ENCODE measurements around the gene CBX6.
"Not testable (repeated sequence)": the region's sequence is repeated elsewhere in the genome, so short reads cannot be mapped to it uniquely, and the experiment has no call there.

CBX6 gene

DNA sequence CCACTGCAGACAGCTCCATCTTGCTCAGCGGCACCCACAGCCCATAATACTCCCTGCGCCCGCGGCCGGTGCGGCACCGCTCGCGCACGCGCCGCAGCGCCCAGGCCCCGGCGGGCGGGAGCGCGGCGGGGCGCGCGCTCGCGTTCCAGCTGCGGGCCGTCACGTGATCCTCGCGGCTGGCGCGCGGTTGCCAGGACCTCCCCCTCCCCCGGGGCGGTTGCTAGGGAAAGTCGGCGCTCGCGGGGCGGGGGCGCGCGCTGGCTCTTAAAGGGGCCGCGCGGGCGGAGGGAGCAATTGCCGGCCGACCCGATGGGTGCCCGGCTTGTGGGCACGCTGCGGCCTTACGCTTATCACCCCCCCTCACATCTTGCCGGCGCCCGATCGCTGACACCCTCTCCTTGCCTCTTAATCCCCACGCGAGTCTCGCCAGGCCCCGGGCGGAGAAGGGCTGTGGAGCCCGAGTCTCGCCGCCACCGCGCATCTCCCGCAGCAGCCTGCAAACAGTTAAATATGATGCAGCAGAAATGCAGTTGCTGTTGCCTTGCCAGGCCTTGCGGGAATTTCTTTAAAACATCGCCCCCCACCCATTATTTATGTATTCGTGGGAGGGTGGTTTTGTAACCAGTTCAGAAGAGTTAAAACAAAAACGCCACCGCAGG is at the start of gene CBX6:
Gene CBX6 (minus strand): TSS at position 45 of the 659 bp plus-strand sequence. CDS start 26 bp downstream, at position 19.
- DNase-seq, result peak; percentile 45 to 97 (median 90)

DNA sequence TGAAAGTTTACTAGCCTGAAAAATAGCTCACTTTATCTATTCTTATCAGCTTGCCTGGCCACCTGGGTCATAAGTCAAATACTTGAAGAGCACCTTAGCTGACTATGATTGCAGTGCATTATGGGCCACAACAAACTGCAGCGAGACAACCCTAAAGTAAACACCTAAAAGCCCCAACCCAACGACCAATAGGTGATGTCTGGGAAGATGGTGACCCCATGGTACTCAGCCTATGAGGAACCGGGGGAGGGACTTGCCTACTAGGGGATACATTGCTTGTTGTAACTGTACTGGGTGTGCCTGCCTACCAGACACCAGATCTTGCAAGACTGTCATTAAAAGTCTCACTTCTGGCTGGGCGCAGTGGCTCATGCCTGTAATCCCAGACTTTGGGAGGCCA is 49.8 kb upstream of the CBX6 start:
- DNase-seq, result no peak

DNA sequence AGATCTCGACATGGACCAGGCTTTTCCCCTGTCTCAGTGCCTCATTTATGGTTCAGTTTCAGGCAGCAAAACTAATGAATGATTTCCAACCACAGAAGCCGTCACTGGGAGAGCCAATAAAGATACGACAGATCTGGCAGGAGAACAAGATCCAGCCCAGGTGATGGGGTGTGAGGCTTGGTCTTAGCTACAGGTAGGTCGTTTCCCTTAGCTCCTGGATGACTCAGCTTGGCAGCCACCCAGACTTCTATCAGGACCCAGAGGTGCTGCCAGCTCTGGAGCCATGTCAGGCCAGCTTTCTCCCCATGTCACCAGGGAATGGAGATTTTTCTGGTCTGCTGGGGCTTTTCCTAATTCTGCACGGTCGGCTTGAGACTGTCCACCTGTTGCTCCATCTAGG is 49.1 kb upstream of the CBX6 start:
- no peak for DNase-seq

DNA sequence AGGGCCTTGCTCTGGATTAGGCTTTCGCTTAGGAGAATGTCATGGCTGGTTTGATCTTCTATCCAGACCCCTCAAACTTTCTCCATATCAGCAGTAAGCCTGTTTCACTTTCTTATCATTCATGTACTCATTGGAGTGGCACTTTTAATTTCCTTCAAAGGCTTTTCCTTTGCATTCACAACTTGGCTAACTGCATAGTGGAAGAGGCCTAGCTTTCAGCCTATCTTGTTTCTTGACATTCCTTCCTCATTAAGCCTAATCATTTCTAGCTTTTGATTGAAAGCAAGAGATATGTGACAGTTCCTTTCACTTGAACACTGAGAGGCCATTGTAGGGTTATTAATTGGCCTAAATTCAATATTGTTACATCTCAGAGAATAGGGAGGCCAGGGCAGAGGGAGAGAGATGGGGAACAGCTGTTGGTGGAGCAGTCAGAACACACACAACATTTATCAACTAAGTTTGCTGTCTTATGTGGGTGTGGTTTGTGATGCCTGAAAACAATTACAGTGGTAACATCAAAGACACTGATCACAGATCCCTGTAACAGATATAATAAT is 47.7 kb upstream of the CBX6 start:
- no peak for DNase-seq

DNA sequence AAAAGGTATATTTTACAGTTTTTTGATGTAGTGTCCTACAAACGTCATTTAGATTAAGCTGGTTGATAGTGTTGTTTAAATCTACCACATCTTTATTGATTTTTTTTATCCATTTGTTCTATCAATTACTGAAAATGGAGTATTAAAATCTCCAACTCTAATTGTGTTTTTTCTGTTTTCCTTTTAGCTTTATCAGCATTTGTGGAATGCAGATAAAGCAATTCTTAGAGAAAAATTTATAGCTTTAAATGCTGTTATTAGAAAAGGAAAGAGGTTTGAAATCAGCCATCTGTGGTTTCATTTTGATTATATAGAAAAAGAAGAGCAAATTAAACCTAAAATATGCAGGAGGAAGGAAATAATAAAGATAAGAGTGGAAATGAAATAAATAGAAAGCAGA is 39.4 kb upstream of the CBX6 start:
- DNase-seq, result no peak

DNA sequence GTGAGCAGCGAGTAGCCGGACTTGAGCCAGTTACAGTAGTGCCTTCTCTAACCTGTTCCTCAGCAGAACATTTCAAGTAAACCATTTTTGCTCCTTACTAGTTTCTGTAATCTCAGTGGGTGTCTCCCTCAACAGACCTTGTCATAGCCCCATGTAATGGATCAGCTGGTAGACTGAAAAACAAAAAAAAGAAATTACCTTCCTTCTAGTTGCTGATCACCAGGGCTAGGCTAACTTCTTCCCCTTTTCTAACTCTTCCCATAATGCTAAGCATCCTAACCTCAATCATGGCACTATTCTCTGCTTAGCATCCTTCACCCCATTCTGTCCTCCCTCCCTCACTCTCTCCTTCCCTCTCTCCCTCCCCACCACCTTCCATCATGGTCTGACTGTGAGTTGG is 35.8 kb upstream of the CBX6 start:
- no peak for DNase-seq

DNA sequence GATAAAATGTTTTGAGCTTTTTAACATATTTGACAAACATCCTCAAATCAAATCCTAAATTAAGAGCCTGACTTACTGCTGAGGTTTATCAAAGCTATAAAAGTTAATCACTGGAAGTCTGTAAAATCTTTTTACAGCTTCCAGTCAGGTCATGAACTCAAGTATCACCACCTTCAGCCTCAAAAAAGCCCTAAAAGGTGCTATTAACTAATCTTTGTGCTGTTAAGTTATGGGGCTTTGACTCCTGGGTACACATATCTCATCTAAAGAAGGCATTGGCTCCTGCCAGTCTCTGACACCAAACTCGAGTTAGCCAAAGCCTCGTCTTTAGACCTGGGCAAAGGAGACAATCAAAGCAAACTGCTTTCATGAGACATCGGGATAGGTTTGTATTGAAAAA is 34.0 kb upstream of the CBX6 start:
- DNase-seq, result no peak

DNA sequence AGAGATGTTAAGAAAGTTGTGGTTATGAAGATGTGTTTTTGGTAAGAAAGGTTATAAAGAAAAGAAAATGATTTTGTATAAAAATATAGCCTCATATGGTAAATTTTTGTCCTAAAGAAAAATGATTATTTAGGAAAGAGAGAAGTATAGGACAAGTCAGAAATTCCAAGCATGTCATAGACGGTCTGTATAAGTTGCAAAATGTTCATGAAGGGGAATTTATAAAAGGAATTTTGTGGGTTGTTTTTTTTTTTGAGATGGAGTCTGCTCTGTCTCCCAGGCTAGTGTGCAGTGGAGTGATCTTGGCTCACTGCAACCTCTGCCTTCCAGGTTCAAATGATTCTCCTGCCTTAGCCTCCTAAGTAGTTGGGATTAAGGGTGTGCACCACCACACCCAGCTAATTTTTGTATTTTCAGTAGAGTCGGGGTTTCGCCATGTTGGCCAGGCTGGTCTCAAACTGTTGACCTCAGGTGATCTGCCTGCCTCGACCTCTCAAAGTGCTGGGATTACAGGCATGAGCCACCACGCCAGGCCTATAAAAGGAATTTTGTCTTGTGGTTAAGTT is 32.1 kb upstream of the CBX6 start:
- DNase-seq, result not testable (repeated sequence)

DNA sequence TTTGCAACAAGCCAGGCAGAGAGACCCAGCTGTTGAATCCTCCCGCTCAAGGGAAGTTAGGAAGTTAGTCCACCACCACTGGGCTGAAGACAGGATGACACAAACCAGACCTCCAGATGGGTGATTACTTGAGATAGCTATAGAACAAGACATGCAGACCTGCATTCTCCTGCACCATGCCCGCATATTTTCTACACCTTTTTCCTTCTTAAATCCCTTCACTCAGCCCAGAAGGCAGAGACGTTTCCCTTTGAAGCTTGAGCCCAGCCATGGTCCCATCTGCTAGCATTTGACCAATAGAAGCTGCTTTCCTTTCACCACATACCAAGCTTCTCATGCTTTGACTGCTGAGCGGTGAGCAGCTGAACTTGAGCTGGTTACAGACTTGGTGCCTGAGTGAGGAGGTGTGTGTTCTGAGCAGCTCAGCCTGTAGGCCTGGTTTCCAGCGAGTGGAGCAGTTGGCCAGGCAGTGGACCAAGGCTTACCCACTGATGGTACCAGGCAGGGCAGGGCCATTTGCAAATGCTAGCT is 29.2 kb upstream of the CBX6 start:
- no peak for DNase-seq

DNA sequence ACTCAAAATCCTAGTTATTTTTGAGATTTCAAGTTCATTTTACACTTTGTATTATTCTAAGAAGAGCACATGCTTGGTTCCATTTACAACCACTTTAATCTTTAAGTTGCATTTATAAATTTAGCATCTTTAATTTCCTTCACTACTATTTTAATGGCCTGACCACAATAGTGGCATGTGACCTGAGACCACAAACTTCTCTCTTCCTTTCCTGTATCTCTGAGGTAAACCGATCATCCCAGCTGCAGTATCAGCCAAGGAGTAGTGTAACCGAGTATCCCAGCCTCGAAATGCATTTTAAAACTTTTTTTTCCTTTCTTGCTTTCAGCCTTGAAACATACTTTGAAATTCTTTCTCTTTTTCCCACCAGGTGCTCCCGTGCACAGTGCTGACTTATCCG is 28.7 kb upstream of the CBX6 start:
- no peak for DNase-seq

DNA sequence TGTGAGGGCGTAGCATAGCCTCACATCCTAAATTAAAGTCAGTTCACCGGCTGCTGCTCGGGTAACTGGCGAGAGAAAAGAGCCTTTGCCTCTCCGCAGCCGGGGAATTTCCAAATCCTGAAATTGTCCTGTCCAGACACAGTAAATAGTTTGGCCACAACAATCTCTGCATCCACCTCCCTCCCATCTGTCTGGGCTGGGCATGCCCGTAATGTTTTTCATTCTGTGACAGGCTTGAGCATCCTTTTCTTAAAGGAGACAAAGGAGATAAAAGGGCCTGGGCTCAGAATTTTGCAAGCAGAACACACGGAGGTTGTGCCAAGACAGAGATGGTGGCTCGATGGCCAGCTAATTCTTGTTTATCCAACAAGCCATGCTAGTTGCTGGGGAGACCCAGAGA is 19.2 kb upstream of the CBX6 start:
- DNase-seq, result no peak

DNA sequence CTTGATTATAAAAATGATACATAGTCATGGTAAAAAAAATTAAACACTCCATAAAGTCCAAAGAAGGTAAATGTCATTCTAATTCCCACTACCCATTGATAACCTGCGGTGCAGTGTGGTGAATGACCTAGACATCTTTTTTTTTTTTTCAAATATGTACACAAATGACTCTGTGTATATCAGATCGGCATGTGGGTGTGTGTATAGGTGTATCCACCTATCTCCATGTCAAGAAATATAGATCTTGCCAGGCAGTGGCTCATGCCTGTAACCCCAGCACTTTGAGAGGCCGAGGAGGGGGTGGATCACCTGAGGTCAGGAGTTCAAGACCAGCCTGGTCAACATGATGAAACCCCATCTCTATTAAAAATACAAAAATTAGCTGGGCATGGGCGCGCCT is 18.4 kb upstream of the CBX6 start:
- no peak for DNase-seq

DNA sequence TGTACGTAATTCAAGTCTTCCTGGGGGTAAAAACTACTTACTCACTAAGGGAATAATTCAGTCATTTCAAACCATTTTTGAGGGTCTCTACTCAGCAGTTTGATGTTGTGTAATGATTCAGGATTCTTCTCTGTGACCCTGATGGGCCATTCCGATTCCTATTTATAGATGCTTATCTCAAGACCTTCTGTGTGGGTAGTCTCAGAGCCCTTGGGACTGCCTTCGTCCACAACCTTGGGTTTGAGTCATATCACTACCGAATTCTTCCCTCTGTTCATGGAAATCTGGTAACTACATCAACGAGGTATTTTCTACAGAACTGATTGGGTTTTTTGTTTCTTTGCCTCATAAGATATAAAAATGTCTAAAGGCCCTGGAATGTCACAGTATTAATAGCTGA is 14.3 kb upstream of the CBX6 start:
- DNase-seq, result no peak

DNA sequence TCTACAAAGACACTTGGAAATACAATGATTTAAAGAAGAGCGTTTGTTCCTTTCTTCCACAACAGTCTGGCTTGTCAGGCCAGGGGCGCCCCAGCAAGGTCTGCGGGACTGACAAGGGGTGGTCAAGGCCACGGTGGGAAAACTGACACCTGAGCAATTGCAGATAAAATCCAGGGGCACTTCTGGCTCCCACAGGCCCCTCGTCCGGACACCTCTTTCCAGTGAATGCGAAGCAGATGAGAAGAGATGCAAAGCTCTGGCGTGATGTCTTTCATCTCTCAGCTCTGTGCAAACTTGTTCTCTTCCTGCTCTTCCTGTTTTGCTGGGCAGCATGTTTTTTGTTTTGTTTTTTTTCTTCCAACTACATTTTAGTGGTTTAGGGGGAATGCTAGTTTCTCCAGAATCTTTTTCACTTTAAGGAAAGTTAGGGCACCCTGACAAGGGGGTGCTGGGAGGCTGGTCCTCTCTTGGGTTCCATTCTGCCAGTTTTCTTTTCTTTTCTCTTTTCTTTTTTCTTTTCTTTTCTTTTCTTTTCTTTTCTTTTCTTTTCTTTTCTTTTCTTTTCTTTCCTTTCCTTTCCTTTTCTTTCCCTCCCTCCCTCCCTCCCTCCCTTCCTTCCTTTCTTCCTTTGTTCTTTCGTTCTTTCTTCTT is 11.1 kb upstream of the CBX6 start:
- DNase-seq, result no peak

DNA sequence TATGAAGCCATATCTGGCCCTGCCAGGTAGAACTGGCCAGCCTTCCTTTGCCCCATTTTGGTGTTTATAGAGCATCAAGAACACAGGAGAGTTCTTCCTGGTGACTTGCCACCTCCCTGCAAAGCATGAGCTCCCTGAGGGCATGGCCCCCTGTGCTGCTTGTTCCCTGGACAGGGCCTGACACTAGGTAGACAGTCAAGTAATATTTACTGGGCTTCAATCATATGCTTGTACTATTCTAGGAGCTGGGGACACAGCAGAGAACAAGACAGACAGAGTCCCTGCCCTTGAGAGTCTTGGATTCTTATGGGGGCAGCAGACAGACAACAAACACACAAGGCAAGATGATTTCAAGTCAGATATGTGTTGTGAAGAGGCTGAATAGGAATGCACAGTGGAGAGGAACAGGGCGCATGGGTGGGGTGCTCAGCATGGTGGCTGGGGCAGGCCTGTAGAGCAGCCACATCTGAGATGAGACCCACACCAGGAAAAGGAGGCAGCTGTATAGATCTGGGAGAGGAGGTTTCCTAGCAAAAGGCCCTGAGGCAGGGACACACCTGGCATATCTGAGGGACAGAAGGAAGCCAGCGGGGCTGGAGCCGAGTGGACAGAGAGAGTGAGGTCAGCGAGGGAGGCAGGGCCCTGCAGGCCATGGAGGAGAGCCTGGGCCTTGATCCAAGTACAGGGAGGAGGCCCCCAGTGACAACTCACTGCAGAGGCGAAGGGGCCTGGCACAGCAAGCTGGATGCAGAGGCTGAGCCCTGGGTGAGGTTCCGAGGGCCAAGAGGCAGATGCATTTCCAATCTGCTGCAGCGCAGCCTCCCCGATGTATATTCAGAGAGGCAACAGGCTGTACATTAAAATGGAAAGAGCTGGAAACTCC is 10.2 kb upstream of the CBX6 start:
- DNase-seq, result peak in 3 of 14 donors; percentile 35 to 40 (median 36)

DNA sequence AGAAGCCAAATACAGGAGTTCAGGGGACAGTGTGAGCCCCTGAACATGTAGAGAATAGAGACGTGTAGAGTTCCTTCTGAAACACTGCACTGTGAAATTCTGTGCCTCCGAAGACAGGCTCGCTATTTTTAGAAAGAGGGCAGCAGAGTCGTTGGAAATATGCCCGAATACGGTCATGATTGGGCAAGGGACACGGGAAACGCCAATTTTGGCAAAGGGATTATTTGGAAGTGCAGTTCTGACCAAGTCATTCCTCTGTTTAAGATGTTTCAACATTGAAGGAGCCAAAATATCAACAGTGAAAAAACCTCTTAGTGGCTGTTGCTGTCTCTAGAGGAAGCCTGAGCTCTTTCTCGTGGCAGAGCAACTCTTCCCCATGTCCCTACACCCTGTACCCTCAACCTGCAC is 9.5 kb upstream of the CBX6 start:
- peak in 7 of 14 donors; percentile 16 to 80 (median 25) for DNase-seq

DNA sequence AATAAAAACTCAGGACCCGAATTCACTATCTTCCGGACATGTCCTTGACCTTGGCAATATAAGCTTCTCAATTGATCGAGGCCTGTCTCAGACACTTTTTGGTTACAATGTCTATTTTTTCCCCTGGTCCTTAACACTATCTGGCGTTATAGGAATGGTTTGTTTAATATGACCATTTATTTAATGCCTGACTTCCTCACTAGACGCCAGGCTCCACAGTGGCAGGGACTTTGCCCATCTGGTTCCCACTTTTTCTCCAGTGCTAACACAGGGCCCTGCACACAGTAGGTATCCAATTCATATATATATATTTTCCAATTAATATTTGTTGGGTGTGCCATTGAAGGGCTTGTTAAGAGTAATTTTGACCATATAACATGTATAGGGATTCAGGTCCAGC is 7.9 kb upstream of the CBX6 start:
- no peak for DNase-seq

DNA sequence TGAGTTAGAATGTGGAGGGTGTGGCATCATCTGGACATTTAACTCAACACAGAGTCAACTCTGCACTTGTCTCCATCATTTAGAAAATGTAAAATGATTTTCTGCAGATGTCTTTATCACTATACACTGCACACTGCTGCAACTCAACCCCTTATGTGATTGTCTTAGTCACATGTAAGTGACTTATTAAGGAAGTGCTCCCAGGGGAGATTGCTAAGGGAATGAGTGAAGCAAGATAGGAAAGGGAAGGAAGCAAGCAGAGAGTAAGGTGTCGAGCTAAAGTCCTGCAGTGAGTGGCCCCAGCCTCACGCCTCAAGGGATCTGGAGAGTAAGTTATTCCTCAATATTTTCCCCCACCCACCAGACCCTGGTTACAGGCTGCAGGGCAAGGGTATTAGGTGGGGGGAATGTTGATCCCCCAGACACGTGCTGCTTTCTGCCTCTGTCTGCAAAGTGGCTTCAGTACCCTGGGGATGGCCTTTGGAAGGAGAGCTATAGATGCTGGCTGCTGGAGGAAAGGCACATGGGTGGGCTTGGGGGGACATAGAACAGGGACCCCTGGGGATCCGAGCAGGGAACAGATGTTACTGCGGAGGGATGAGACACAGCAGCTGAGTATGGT is 7.2 kb upstream of the CBX6 start:
- DNase-seq, result no peak

DNA sequence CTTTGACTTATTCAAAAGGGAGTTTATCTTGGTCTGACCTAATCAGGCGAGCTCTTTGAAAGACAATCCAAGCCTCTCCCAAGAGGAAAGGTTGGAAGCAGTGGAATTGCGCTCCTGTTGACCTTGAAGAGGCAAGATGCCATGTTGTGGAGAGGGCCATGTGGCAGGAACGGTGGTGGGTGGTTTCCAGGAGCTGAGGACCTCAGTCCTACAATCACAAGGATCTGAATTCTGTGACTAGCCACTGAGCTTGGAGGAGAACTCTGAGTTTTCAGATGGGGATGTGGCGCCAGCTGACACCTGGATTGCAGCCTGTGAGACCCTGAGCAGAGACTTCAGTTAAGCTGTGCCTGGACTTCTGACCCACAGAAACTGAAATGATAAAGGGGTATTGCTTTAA is 6.0 kb upstream of the CBX6 start:
- DNase-seq, result no peak

DNA sequence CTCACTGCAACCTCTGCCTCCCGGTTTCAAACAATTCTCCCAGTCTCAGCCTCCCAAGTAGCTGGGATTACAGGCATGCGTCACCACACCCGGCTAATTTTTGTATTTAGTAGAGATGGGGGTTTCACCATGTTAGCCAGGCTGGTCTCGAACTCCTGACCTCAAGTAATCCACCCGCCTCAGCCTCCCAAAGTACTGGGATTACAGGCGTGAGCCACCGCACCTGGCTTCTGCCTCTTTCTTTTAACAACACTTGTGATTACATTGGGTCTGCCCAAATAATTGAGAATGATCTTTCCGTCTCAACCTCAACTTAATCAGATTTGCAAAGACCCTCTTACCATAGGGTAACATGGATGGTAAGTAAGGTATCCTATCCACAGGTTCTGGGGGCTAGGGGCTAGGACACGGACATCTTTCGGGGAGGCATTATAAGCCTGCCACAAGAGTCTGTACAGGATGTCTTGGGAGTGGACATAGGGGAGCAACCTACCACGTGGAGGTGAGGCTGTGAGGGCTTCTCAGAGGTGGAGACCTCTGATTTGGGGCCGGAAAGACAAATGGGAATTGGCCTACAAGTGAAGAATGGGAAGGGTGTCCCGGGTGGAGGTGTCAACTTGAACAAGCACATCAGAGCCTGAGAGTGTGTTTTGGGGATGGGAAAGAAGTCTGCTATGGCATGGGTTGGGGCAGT is 2.7 kb upstream of the CBX6 start:
- DNase-seq, result no peak

Data from C1 segment of cervical spinal cord (tissue), 14 donors.